IPS-18c (cell line): ENCODE measurements around the gene WDR89.
"Not testable (repeated sequence)": the region's sequence is repeated elsewhere in the genome, so short reads cannot be mapped to it uniquely, and the experiment has no call there.

Experiments
- H3K4me3 ChIP-seq: 2 replicates; pipeline ENCODE4 v1.7.0; 2013; ENCODE audit warnings: low read depth, mild to moderate bottlenecking, low read length, moderate library complexity; ENCODE audit not compliant: insufficient read depth
- H3K9me3 ChIP-seq: one replicate; pipeline ENCODE4 v1.6.1; 2013; ENCODE audit warnings: mild to moderate bottlenecking, low read length, moderate library complexity; ENCODE audit not compliant: control insufficient read depth, insufficient read depth

The WDR89 gene

DNA sequence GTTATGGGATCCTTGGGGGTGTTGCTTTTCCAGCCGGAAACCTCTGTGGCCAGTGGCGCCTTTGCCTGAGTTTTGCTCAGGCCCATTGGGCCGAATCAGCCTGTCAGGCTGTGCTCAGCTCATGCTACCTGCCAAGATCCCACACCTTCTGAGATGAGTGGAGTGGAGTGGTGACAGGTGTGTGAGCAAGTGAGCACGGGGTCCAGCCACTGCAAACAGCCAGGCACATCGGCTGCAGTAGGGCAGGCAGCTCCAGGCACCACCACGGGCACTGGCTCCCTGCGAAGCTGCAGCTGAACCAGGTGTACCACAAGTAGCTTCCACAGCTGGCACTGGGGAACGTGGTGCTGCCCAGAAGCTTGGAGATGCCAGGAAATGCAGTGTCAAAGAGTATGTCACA, 21.1 kb upstream of the WDR89 start:
- Histone ChIP-seq H3K4me3 (no peak overlapping the region), H3K9me3 (peaks cover 2% of the 10 kb centered on the region)

GRCh38 chr14:63661881-63662280, 20.2 kb upstream of the WDR89 start:
- H3K9me3 ChIP-seq, H3K4me3 ChIP-seq: not testable (repeated sequence)

DNA sequence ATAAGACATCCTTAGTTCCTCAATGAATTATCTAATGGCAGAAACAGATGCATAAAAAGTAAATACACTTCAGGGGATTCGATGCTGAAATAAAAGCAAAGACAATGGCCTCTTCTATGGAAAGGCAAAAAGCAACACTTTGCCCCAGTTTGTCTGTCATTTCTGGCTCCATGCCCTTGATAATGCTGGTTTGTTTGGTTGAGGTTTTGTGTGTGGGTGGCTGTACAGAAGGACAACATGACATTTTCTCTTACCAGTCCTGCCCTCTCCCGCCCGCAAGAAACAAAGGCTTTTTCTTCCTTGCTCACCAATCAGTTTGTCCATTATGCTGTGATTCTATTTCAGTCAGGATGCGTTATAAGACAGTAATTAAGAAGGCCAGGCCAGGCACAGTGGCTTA, 18.1 kb upstream of the WDR89 start:
- Histone ChIP-seq H3K4me3 (no peak overlapping the region), H3K9me3 (peaks cover 2% of the 10 kb centered on the region)

- Histone ChIP-seq H3K9me3 (no peaks in the 10 kb centered on the region), H3K4me3 (no peak overlapping the region)
Observed at GRCh38 chr14:63656194-63656593, 14.5 kb upstream of the WDR89 start.

DNA sequence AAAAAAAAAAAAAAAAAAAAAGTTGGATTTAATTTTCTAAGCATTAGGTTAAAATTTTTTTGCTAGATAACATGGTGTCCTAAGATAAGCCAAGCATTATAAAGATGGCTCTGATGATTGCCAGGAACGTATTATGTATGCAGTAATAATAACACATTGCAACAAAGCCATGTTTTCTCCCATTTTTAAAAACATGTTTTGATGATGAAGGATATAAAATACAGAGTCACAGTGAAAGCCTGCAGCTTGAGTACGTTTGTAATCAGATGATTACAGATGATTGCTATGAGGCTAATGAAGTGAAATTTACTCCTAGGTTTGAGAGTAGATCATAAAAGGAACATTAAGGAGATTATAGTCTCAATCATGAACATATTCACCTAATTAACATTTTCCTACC, 13.3 kb upstream of the WDR89 start:
- no peak overlapping the region for H3K4me3 ChIP-seq
- H3K9me3 ChIP-seq: no peaks in the 10 kb centered on the region

- Histone ChIP-seq H3K9me3 (no peaks in the 10 kb centered on the region), H3K4me3 (no peak overlapping the region)
Observed at GRCh38 chr14:63654346-63654745, 12.7 kb upstream of the WDR89 start.

- H3K9me3 ChIP-seq: no peaks in the 10 kb centered on the region
- no peak overlapping the region for H3K4me3 ChIP-seq
Observed at GRCh38 chr14:63652406-63652805, 10.7 kb upstream of the WDR89 start.

GRCh38 chr14:63650256-63650952, 8.7 kb upstream of the WDR89 start:
- Histone ChIP-seq H3K4me3 (no peak overlapping the region), H3K9me3 (no peaks in the 10 kb centered on the region)

DNA sequence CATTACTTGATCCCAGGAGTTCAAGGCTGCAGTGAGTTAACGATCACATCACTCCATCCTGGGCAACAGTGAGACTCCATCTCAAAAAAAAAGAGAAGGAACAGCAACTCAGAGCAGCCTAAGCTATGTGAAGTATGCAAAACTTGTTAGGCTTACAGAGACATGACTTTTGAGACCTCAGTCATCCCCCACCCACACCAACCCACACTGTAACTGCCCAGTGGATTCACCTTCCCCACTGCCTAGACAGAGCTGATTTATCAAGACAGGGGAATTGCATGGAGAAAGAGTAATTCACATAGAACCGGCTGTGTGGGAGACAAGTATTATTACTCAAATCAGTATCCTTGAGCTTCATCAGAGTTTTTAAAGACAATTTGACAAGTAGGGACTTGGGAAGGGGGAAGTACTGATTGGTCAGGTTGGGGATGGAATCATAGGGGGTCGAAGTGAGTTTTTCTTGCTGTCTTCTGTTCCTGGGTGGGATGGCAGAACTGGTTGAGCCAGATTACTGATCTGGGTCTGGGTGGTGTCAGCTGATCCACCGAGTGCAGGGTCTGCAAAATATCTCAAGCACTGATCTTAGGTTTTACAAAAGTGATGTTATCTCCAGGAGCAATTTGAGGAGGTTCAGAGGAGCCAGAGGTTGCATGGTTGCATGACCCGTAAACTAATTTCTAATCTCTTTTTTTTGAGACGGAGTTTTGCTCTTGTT, 6.2 kb upstream of the WDR89 start:
- no peaks in the 10 kb centered on the region for H3K9me3 ChIP-seq

DNA sequence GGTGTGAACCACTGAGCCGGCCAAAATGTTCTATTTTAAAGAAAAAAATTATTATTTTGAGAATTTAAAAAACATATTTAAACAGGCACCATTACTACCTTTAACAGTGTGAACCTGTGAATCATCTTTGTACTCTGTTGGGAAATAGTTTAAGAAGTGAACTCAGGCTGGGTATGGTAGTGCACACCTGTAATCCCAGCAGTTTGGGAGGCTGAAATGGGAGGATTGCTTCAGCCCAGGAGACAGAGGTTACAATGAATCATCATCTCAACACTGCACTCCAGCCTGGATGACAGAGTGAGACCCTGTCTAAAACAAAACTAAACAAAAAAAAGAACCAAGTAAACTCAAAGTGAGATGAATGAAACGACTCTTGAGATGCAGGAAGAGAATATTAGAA, 3.1 kb upstream of the WDR89 start:
- no peak overlapping the region for H3K4me3 ChIP-seq
- no peaks in the 10 kb centered on the region for H3K9me3 ChIP-seq

More for the DNA sequence above, 6.2 kb upstream of the WDR89 start:
- H3K4me3 ChIP-seq: no peak overlapping the region

DNA sequence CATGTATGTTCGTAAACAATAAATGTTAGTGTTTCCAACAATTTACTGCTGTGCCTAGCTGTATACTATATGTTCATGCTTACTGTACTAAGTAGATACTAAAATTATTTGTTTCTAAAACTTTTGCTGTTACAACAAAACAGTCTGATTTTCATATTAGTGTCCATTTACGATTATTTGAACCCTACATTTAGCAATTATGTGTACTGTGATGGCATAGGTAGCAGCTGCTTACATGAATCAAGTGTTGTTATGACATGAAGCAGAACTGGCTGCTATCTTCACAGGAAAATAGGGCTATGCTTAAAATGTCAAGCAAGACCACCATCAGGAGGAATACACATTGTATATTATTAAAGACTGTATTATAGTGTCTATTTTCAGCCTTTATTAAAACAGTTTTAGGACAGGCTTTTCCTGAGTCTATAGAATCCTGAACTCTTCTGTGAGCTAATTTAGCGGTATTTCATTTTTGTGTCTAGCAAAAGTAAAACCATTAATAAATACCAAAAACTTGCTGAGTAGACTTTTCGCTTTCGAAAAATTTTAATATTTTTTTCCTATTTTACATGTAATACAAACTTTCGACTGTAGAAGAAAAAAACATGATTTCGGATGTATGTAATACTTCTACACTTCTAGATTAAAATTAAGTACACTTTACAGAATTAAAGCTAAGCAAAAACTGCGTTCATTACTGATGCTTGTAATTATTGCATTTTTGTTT, 1.1 kb upstream of the WDR89 start:
- Histone ChIP-seq H3K9me3 (no peaks in the 10 kb centered on the region), H3K4me3 (peak overlapping the region; percentile 73)

- H3K4me3 ChIP-seq: peak overlapping the region; percentile 73
- H3K9me3 ChIP-seq: no peaks in the 10 kb centered on the region
Observed at GRCh38 chr14:63642229-63642611, 549 bp upstream of the WDR89 start.

GRCh38 chr14:63638493-63638892, 3.2 kb downstream of the WDR89 start:
- Histone ChIP-seq H3K9me3 (no peaks in the 10 kb centered on the region), H3K4me3 (no peak overlapping the region)

DNA sequence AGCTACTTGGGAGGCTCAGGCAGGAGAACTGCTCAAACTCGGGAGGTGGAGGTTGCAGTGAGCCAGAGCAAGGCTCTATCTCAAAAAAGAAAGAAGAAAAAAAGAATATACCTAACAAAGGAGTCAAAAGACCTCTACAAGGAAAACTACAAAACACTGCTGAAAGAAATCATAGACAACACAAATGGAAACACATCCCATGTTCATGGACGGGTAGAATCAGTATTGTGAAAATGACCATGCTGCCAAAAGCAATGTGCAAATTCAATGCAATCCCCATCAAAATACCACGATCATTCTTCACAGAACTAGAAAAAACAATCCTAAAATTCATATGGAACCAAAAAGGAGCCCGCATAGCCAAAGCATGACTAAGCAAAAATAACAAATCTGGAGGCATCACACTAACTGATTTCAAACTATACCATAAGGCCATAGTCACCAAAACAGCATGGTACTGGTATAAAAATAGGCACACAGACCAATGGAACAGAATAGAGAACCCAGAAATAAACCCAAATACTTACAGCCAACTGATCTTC, 5.5 kb downstream of the WDR89 start:
- not testable (repeated sequence) for H3K4me3 ChIP-seq, H3K9me3 ChIP-seq

- Histone ChIP-seq H3K4me3 (no peak overlapping the region), H3K9me3 (no peaks in the 10 kb centered on the region)
Observed at GRCh38 chr14:63633801-63634200, 7.9 kb downstream of the WDR89 start.

DNA sequence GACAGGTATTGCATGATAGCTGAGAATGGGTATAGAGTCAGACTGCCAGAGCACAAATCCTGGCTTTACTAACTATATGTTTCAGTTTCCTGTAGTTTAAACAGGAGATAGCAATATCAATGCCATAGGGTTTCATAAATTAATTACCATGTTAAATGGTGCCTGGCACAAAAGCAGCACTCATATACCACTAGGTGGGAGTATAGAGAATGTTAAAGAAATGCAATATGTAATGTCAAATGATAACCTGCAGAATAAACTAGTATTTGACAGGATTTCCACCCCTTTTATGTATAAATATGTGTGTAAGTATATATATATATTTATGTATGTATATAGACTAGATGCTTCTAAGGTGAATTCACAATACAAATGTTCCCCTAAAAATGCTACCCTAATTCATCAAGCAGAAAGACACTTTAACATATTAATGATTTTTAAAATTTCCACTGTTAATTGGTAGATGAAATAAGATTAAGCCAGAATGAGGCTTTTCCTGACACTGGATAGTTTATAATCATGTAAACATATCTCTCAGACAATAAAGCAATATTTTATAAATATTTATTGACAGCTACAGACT, 8.6 kb downstream of the WDR89 start:
- no peak overlapping the region for H3K4me3 ChIP-seq
- no peaks in the 10 kb centered on the region for H3K9me3 ChIP-seq

DNA sequence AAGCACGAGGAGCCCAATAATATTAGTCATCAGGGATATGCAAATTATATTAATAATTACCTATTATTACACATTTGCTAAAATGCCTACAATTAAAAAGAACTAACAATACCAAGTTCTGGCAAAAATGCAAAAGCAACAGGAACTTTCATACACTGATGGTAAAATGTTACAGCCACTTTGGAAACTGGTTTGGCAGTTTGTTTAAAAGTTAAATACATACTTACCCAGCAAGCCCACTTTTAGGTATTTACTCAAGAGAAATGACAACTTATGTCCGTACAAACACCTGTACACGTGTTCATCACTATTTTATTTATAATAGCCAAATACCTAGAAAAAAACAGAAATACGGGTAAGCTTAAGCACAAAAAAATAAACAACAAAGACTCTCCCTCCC, 17.0 kb downstream of the WDR89 start:
- H3K9me3 ChIP-seq: no peaks in the 10 kb centered on the region

DNA sequence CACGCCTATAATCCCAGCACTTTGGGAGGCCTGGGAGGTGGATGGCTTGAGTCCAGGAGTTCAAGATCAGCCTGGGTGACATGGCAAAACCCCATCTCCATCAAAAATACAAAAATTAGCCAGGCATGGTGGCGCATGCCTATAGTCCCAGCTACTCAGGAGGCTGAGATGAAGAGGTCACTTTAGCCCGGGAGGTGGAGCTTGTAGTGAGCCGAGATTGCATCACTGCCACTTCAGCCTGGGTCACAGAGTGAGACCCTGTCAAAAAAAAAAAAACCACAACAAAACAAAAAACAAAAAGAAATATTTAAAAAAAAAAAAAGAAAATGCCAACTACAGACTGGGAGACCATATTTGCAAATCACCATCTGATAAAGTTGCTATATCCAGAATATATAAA, 17.5 kb downstream of the WDR89 start:
- Histone ChIP-seq H3K4me3 (no peak overlapping the region), H3K9me3 (no peaks in the 10 kb centered on the region)

More for the DNA sequence above, 17.0 kb downstream of the WDR89 start:
- H3K4me3 ChIP-seq: no peak overlapping the region
